K562 (cell line): Measurements from ENCODE around the gene MIX23. TPM values are rescaled to one million over a fixed set of nuclear protein-coding genes. Genes with fewer than 3 reads are reported as not detected.

Experiments used
- CBX8 ChIP-seq: fragments of 200-600 bp; sonication (generic); IDR thresholded peaks from 2 replicates; pipeline ENCODE4 v1.6.1; 2012; ENCODE audit warnings: borderline replicate concordance, mixed run types, low read depth, mild to moderate bottlenecking, moderate library complexity, mixed read lengths, low read length, control low read depth, inconsistent platforms; ENCODE audit not compliant: poor library complexity, severe bottlenecking; ENCODE audit errors: extremely low read depth
- CEBPG ChIP-seq, 3 experiments: fragments of 200-800 bp in 1 of 3; sonication (Bioruptor generic) in 1 of 3; sonication (generic) in 1 of 3; formaldehyde crosslinking in 1 of 3; IDR thresholded peaks in 2 of 3; conservative IDR thresholded peaks in 1 of 3; 2 replicates each; pipeline versions ENCODE4 v1.6.1 to v1.8.0; 2016 to 2022; ENCODE audit warnings: missing compliant biosample characterization in 2 of 3, missing genetic modification characterization in 2 of 3, mild to moderate bottlenecking in 1 of 3, missing genetic modification reagents in 1 of 3
- CUX1 ChIP-seq: fragments of 200-800 bp; sonication (Bioruptor generic); IDR thresholded peaks from 2 replicates; pipeline ENCODE4 v1.6.1; 2016; ENCODE audit warnings: missing genetic modification characterization, missing compliant biosample characterization
- ELK3 ChIP-seq: fragments of 450-650 bp; formaldehyde crosslinking; IDR thresholded peaks from 2 replicates; pipeline ENCODE4 v1.4.0; 2020; ENCODE audit warnings: mild to moderate bottlenecking
- ESRRA ChIP-seq: fragments of 450-650 bp; IDR thresholded peaks from 2 replicates; pipeline ENCODE4 v1.6.1; 2014; ENCODE audit warnings: low read depth, mild to moderate bottlenecking, moderate library complexity, borderline replicate concordance
- ETS2 ChIP-seq: IDR thresholded peaks from 2 replicates; pipeline ENCODE4 v1.6.1; 2016; ENCODE audit warnings: borderline replicate concordance, missing genetic modification characterization, mild to moderate bottlenecking, moderate library complexity, missing compliant biosample characterization; ENCODE audit not compliant: poor library complexity, severe bottlenecking
- FIP1L1 ChIP-seq: fragments of 200-400 bp; formaldehyde crosslinking; IDR thresholded peaks from 2 replicates; pipeline ENCODE4 v1.6.1; 2018; ENCODE audit warnings: mild to moderate bottlenecking, low read depth, low read length; ENCODE audit not compliant: poor library complexity, severe bottlenecking
- FOXK1 ChIP-seq: sonication (generic); formaldehyde crosslinking; IDR thresholded peaks from 2 replicates; pipeline ENCODE4 v1.8.0; 2022; ENCODE audit warnings: missing genetic modification reagents, mild to moderate bottlenecking, borderline replicate concordance
- USF1 ChIP-seq: sonication (generic); formaldehyde crosslinking; IDR thresholded peaks from 2 replicates; pipeline ENCODE4 v1.9.0; 2022; ENCODE audit warnings: mild to moderate bottlenecking, missing genetic modification reagents
- ZBTB9 ChIP-seq: fragments of 450-650 bp; formaldehyde crosslinking; IDR thresholded peaks from 2 replicates; pipeline ENCODE4 v1.4.0; 2020; ENCODE audit warnings: mild to moderate bottlenecking, moderate library complexity
- ZNF316 ChIP-seq: fragments of 450-650 bp; IDR thresholded peaks from 2 replicates; pipeline ENCODE4 v1.6.1; 2016
- ZNF444 ChIP-seq: fragments of 250-450 bp; sonication (Bioruptor Pico); IDR thresholded peaks from 2 replicates; pipeline ENCODE4 v1.4.0; 2020; ENCODE audit warnings: mild to moderate bottlenecking, moderate library complexity
- ZNF561 ChIP-seq: fragments of 450-650 bp; formaldehyde crosslinking; conservative IDR thresholded peaks from 2 replicates; pipeline ENCODE4 v1.4.0; 2020; ENCODE audit warnings: mild to moderate bottlenecking, moderate library complexity
- ZNF586 ChIP-seq: fragments of 450-650 bp; formaldehyde crosslinking; conservative IDR thresholded peaks from 2 replicates; pipeline ENCODE4 v1.4.0; 2020; ENCODE audit warnings: mild to moderate bottlenecking, moderate library complexity
- polyA plus RNA-seq, 8 experiments: library from polyadenylated mRNA; depleted of rRNA in 4 of 8; stranded (reverse) in 5 of 8; unstranded in 3 of 8; fragments of >200 nt; fragmentation: Nextera tagmentation in 2 of 8; fragmentation: Illumina TruSeq in 1 of 8; extraction: Ambion mirVana in 2 of 8; extraction: Trizol in 1 of 8; gene quantifications; 2 replicates each; pipeline versions ENCODE4 v1.2.1 to v1.2.3, GENCODE V29; 2011 to 2014; ENCODE audit warnings: inconsistent platforms in 1 of 8, missing spikeins in 1 of 8
- total RNA-seq, 7 experiments: library from RNA; depleted of rRNA in 6 of 7; stranded (reverse); fragments of >200 nt in 6 of 7; fragmentation: Illumina TruSeq in 2 of 7; extraction: Trizol in 2 of 7; gene quantifications; 2 replicates each; pipeline versions ENCODE4 v1.2.1 to v1.2.3, GENCODE V29; 2011 to 2021; ENCODE audit warnings: low replicate concordance in 1 of 7

Gene MIX23
- total and polyA plus RNA-seq, 9 of the 15 experiments (the other 6 are each of a cell fraction or from before 2014, with no cell fraction given) = 45.5 to 185 (median 106) TPM

GRCh38 chr3:122415104-122415744 is 32.2 kb upstream of the MIX23 start (continued):
- TF ChIP-seq ZNF586 (CRISPR knock-in tag) = no peak
- no peak for TF ChIP-seq ESRRA
- no peak for TF ChIP-seq CEBPG (CRISPR knock-in tag; IDR thresholded peaks at IDR 0.05)
- no peak for TF ChIP-seq CEBPG (tag; conservative IDR thresholded peaks at IDR 0.05 in 1 of 2, IDR thresholded peaks at IDR 0.05 in 1 of 2)
- no peak for TF ChIP-seq ZBTB9 (CRISPR knock-in tag)
- TF ChIP-seq FIP1L1 = no peak
- no peak for TF ChIP-seq ZNF561 (CRISPR knock-in tag)
- TF ChIP-seq ETS2 (tag) = no peak
- no peak for TF ChIP-seq ELK3
- no peak for TF ChIP-seq FOXK1 (CRISPR knock-in tag)
- peak; percentile 50 for TF ChIP-seq ZNF316
- no peak for TF ChIP-seq CUX1 (CRISPR knock-in tag)
- TF ChIP-seq USF1 (CRISPR knock-in tag) = no peak
- TF ChIP-seq CBX8 = no peak
- TF ChIP-seq ZNF444 (CRISPR knock-in tag) = no peak
